HL-60 (cell line): Measurements from ENCODE around the gene TMEM184B.

ENCODE experiments used
- GABPA ChIP-seq: IDR thresholded peaks from 2 replicates; pipeline ENCODE4 v1.6.1; 2012; ENCODE audit warnings: low read depth
- POLR2AphosphoS5 ChIP-seq: IDR thresholded peaks from 2 replicates; pipeline ENCODE4 v1.6.1; 2012; ENCODE audit warnings: low read depth
- TF ChIP-seq, protein P1 (sequence below): IDR thresholded peaks from one replicate; pipeline ENCODE4 v1.5.1; 2011; ENCODE audit warnings: low read length, control low read depth, inconsistent platforms; ENCODE audit not compliant: insufficient read depth
- TF ChIP-seq, protein P2 (sequence below): IDR thresholded peaks from 2 replicates; pipeline ENCODE4 v1.6.1; 2012; ENCODE audit warnings: low read depth; ENCODE audit not compliant: insufficient replicate concordance

- TF ChIP-seq, protein P1, sequence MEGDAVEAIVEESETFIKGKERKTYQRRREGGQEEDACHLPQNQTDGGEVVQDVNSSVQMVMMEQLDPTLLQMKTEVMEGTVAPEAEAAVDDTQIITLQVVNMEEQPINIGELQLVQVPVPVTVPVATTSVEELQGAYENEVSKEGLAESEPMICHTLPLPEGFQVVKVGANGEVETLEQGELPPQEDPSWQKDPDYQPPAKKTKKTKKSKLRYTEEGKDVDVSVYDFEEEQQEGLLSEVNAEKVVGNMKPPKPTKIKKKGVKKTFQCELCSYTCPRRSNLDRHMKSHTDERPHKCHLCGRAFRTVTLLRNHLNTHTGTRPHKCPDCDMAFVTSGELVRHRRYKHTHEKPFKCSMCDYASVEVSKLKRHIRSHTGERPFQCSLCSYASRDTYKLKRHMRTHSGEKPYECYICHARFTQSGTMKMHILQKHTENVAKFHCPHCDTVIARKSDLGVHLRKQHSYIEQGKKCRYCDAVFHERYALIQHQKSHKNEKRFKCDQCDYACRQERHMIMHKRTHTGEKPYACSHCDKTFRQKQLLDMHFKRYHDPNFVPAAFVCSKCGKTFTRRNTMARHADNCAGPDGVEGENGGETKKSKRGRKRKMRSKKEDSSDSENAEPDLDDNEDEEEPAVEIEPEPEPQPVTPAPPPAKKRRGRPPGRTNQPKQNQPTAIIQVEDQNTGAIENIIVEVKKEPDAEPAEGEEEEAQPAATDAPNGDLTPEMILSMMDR, result no peak
- no peak for TF ChIP-seq POLR2AphosphoS5
- TF ChIP-seq, protein P2, sequence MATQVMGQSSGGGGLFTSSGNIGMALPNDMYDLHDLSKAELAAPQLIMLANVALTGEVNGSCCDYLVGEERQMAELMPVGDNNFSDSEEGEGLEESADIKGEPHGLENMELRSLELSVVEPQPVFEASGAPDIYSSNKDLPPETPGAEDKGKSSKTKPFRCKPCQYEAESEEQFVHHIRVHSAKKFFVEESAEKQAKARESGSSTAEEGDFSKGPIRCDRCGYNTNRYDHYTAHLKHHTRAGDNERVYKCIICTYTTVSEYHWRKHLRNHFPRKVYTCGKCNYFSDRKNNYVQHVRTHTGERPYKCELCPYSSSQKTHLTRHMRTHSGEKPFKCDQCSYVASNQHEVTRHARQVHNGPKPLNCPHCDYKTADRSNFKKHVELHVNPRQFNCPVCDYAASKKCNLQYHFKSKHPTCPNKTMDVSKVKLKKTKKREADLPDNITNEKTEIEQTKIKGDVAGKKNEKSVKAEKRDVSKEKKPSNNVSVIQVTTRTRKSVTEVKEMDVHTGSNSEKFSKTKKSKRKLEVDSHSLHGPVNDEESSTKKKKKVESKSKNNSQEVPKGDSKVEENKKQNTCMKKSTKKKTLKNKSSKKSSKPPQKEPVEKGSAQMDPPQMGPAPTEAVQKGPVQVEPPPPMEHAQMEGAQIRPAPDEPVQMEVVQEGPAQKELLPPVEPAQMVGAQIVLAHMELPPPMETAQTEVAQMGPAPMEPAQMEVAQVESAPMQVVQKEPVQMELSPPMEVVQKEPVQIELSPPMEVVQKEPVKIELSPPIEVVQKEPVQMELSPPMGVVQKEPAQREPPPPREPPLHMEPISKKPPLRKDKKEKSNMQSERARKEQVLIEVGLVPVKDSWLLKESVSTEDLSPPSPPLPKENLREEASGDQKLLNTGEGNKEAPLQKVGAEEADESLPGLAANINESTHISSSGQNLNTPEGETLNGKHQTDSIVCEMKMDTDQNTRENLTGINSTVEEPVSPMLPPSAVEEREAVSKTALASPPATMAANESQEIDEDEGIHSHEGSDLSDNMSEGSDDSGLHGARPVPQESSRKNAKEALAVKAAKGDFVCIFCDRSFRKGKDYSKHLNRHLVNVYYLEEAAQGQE, result no peak
- no peak for TF ChIP-seq GABPA
Measured at GRCh38 chr22:38316364-38317121, 43.7 kb upstream of the TMEM184B start.
